Neuronal stem cell (in vitro differentiated cells): ENCODE data around the gene SHFL.

Experiments
- DNase-seq: peaks from one replicate; pipeline ENCODE4 v3.0.0-alpha.2; 2013; ENCODE audit warnings: low spot score
- H2AFZ ChIP-seq: one replicate; pipeline ENCODE4 v1.6.1; 2013; ENCODE audit warnings: mild to moderate bottlenecking, low read length, inconsistent platforms
- H2AK5ac ChIP-seq: 2 replicates; pipeline ENCODE4 v1.6.1; 2013; ENCODE audit warnings: low read depth, mild to moderate bottlenecking, inconsistent platforms, low read length, moderate library complexity, mixed read lengths
- H2BK120ac ChIP-seq: 2 replicates; pipeline ENCODE4 v1.6.1; 2013; ENCODE audit warnings: low read depth, mild to moderate bottlenecking, inconsistent platforms, low read length, moderate library complexity, mixed read lengths
- H2BK12ac ChIP-seq: one replicate; pipeline ENCODE4 v1.6.1; 2013; ENCODE audit warnings: low read length, inconsistent platforms
- H2BK15ac ChIP-seq: 2 replicates; pipeline ENCODE4 v1.6.1; 2013; ENCODE audit warnings: mild to moderate bottlenecking, low read length, inconsistent platforms, mixed read lengths
- H2BK5ac ChIP-seq: one replicate; pipeline ENCODE4 v1.6.1; 2013; ENCODE audit warnings: inconsistent platforms, mild to moderate bottlenecking, low read length, moderate library complexity
- H3K14ac ChIP-seq: one replicate; pipeline ENCODE4 v1.6.1; 2013; ENCODE audit warnings: low read length, inconsistent platforms
- H3K18ac ChIP-seq: 2 replicates; pipeline ENCODE4 v1.6.1; 2013; ENCODE audit warnings: low read length, inconsistent platforms
- H3K23ac ChIP-seq: 2 replicates; pipeline ENCODE4 v1.6.1; 2013; ENCODE audit warnings: low read depth, mild to moderate bottlenecking, mixed read lengths, low read length, inconsistent platforms; ENCODE audit not compliant: poor library complexity
- H3K27ac ChIP-seq: replicated peaks from 3 replicates; pipeline ENCODE4 v1.5.1; 2013; ENCODE audit warnings: low read length, inconsistent platforms
- H3K27me3 ChIP-seq, 3 experiments: 2 replicates each; pipeline ENCODE4 v1.6.1; 2013; ENCODE audit warnings: low read length in 3 of 3, mild to moderate bottlenecking in 2 of 3, inconsistent platforms in 1 of 3, low read depth in 1 of 3, mixed read lengths in 1 of 3, moderate library complexity in 1 of 3; ENCODE audit not compliant: control insufficient read depth in 3 of 3, insufficient read depth in 3 of 3
- H3K36me3 ChIP-seq, 2 donors: replicated peaks in 1 of 2; 2 replicates each; pipeline ENCODE4 v1.6.1; 2013; ENCODE audit warnings: low read length in 2 of 2; ENCODE audit not compliant: control insufficient read depth in 2 of 2, insufficient read depth in 2 of 2
- H3K4ac ChIP-seq: 2 replicates; pipeline ENCODE4 v1.6.1; 2013; ENCODE audit warnings: inconsistent platforms, mild to moderate bottlenecking, low read length, moderate library complexity
- H3K4me1 ChIP-seq, 2 donors: 1 replicate in 1 of 2; 2 replicates in 1 of 2; pipeline ENCODE4 v1.6.1; 2013; ENCODE audit warnings: low read length in 2 of 2, low read depth in 1 of 2; ENCODE audit not compliant: control insufficient read depth in 2 of 2, insufficient read depth in 1 of 2
- H3K4me2 ChIP-seq: one replicate; pipeline ENCODE4 v1.6.1; 2013; ENCODE audit warnings: mild to moderate bottlenecking, low read length, inconsistent platforms; ENCODE audit not compliant: insufficient read depth, poor library complexity, severe bottlenecking
- H3K4me3 ChIP-seq, 2 donors: 2 replicates each; pipeline ENCODE4 v1.5.1; 2013; ENCODE audit warnings: low read length in 2 of 2, mild to moderate bottlenecking in 2 of 2, inconsistent platforms in 1 of 2, moderate library complexity in 1 of 2
- H3K79me1 ChIP-seq: one replicate; pipeline ENCODE4 v1.6.1; 2013; ENCODE audit warnings: low read depth, mild to moderate bottlenecking, inconsistent platforms, low read length, moderate library complexity
- H3K9ac ChIP-seq: one replicate; pipeline ENCODE4 v1.6.1; 2013; ENCODE audit warnings: mild to moderate bottlenecking, low read depth, low read length, inconsistent platforms; ENCODE audit not compliant: poor library complexity
- H3K9me3 ChIP-seq, 2 donors: replicated peaks in 1 of 2; 2 replicates each; pipeline versions ENCODE3 to v1.6.1; 2013; ENCODE audit warnings: low read length in 2 of 2, mild to moderate bottlenecking in 2 of 2, inconsistent platforms in 1 of 2, low read depth in 1 of 2, mixed read lengths in 1 of 2, moderate library complexity in 1 of 2; ENCODE audit not compliant: control insufficient read depth in 2 of 2, insufficient read depth in 1 of 2
- H4K8ac ChIP-seq: one replicate; pipeline ENCODE4 v1.6.1; 2013; ENCODE audit warnings: low read depth, mild to moderate bottlenecking, inconsistent platforms, low read length, moderate library complexity
- H4K91ac ChIP-seq: one replicate; pipeline ENCODE4 v1.6.1; 2013; ENCODE audit warnings: low read length, low read depth, mild to moderate bottlenecking, inconsistent platforms; ENCODE audit not compliant: poor library complexity
- whole genome bisulfite sequencing, 2 donors: extraction: QIAGEN DNeasy Blood & Tissue Kit; methylation state at CpG; one replicate each; pipeline ENCODE4 v1.1.7; 2013; ENCODE audit warnings: missing lambda C conversion rate in 2 of 2, mixed read lengths in 1 of 2; ENCODE audit not compliant: insufficient read length in 2 of 2, insufficient replicate concordance in 1 of 2; ENCODE audit errors: extremely low coverage in 2 of 2; 5-methylcytosine and 5-hydroxymethylcytosine counted together

Gene SHFL

DNA sequence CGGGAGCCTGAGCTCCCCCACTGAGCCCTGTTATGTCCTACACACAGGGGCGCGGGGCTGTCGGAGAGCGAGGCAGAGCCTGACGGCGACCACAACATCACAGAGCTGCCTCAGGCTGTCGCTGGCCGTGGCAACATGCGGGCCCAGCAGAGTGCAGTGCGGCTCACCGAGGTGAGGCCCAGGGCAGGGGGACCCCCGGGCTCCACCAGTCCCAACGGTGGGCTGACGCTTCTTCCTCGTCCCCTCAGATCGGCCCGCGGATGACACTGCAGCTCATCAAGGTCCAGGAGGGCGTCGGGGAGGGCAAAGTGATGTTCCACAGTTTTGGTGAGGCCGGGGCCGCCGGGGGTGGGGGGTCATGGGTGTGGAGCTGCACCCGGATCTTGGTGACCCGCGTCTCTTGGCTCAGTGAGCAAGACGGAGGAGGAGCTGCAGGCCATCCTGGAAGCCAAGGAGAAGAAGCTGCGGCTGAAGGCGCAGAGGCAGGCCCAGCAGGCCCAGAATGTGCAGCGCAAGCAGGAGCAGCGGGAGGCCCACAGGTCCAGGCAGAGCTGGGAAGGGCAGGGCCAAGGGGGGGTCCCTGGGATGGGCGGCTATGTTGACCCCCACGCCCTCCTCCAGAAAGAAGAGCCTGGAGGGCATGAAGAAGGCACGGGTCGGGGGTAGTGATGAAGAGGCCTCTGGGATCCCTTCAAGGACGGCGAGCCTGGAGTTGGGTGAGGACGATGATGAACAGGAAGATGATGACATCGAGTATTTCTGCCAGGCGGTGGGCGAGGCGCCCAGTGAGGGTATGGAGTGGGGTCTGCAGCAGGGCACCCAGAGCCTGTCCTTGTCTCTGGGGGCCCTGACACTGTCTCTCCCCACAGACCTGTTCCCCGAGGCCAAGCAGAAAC, 24.2 kb downstream of the SHFL start:
- H3K27ac ChIP-seq: no peak overlapping the region
- H3K18ac ChIP-seq: no peak overlapping the region
- no peak overlapping the region for H3K14ac ChIP-seq
- no CpG with 5 or more reads among the region's 44 CpGs for WGBS, 2 donors
- H2BK12ac ChIP-seq: no peak overlapping the region
- H2AFZ ChIP-seq: no peak overlapping the region
- H2BK120ac ChIP-seq: no peak overlapping the region
- no peak for DNase-seq
- no peak overlapping the region for H2AK5ac ChIP-seq
- no peaks in the 10 kb centered on the region for H3K9me3 ChIP-seq
- peak overlapping the region; percentile 43 for H3K23ac ChIP-seq
- H3K4me2 ChIP-seq: no peak overlapping the region
- H3K4me1 ChIP-seq: peaks cover 9 to 11% of the 10 kb centered on the region in 2 donors
- H3K36me3 ChIP-seq: peaks cover 50 to 73% of the 10 kb centered on the region in 2 donors
- H4K8ac ChIP-seq: no peak overlapping the region
- no peaks in the 10 kb centered on the region for H3K27me3 ChIP-seq
- no peak overlapping the region for H3K4ac ChIP-seq
- peak overlapping the region; percentile 21 for H3K9ac ChIP-seq
- peaks cover 21% of the 10 kb centered on the region for H3K79me1 ChIP-seq
- no peak overlapping the region for H3K4me3 ChIP-seq
- H2BK15ac ChIP-seq: no peak overlapping the region
- H2BK5ac ChIP-seq: no peak overlapping the region
- H4K91ac ChIP-seq: no peak overlapping the region

DNA sequence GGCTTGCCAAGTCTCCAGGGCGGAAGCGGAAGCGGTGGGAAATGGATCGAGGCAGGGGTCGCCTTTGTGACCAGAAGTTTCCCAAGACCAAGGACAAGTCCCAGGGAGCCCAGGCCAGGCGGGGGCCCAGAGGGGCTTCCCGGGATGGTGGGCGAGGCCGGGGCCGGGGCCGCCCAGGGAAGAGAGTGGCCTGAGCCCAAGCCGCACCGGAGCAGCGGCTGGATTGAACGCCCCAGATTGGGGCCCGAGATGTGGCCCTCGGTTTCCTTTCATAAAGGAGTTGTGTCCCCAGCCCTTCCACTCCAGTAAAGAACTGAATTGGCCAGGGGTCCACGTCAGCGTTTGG, 24.8 kb downstream of the SHFL start:
- Histone ChIP-seq H2AK5ac (no peak overlapping the region), H3K18ac (no peak overlapping the region), H2BK5ac (no peak overlapping the region), H2BK15ac (no peak overlapping the region), H2BK120ac (no peak overlapping the region), H3K4ac (no peak overlapping the region), H4K8ac (no peak overlapping the region), H3K14ac (no peak overlapping the region), H3K79me1 (peaks cover 22% of the 10 kb centered on the region), H3K4me2 (no peak overlapping the region), H2AFZ (no peak overlapping the region), H2BK12ac (no peak overlapping the region), H3K27ac (no peak overlapping the region), H3K4me1 (peaks cover 4 to 6% of the 10 kb centered on the region in 2 donors), H3K36me3 (peaks cover 56 to 79% of the 10 kb centered on the region in 2 donors), H4K91ac (no peak overlapping the region), H3K9me3 (no peaks in the 10 kb centered on the region), H3K23ac (peak overlapping the region; percentile 43), H3K4me3 (no peak overlapping the region), H3K27me3 (no peaks in the 10 kb centered on the region), H3K9ac (no peak overlapping the region)
- no peak for DNase-seq
- no CpG with 5 or more reads among the region's 19 CpGs for WGBS, 2 donors

DNA sequence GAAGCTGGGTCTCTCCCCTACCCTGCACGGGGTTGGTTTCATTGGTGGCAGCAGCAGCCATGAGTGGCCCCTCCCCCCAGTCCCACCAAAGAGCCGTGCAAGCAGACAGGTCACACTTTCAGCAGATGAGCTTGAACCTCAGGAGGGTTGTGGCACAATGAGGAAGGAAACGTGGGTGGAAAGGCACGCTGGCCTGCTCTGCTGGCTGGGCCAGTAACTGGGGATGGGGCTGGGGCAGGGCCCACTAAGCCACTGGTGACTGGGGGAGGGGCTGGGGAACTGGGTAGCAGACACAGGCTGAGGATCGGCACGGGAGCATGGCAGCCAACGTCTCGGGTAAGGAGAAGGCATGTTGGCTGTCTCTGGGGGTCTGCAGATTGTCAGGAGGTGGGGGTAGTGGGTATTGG, 25.3 kb downstream of the SHFL start, which contains the start of gene P2RY11:
TSS of gene P2RY11 (plus strand) at position 289 of the 407 bp plus-strand sequence. CDS start at position 318, 29 bp downstream.
- no peak for DNase-seq
- Histone ChIP-seq H2BK12ac (no peak within 1 kb of the TSS), H3K27ac (no peak within 1 kb of the TSS), H3K36me3 (peaks cover 61 to 84% of the 10 kb centered on the region in 2 donors), H2AFZ (no peak within 1 kb of the TSS), H3K18ac (no peak within 1 kb of the TSS), H4K8ac (no peak within 1 kb of the TSS), H3K4me2 (no peak within 1 kb of the TSS), H3K14ac (no peak within 1 kb of the TSS), H2BK5ac (no peak within 1 kb of the TSS), H2BK15ac (no peak within 1 kb of the TSS), H3K27me3 (no peaks in the 10 kb centered on the region), H4K91ac (no peak within 1 kb of the TSS), H3K4me1 (peaks cover 4 to 6% of the 10 kb centered on the region in 2 donors), H3K79me1 (peaks cover 23% of the 10 kb centered on the region), H3K9ac (no peak within 1 kb of the TSS), H2AK5ac (no peak within 1 kb of the TSS), H3K23ac (peak within 1 kb of the TSS; percentile 43), H3K9me3 (no peaks in the 10 kb centered on the region), H3K4ac (no peak within 1 kb of the TSS), H3K4me3 (peak within 1 kb of the TSS in 1 of 2 donors; percentile 44), H2BK120ac (no peak within 1 kb of the TSS)
- no CpG with 5 or more reads among the region's 8 CpGs for WGBS, 2 donors

DNA sequence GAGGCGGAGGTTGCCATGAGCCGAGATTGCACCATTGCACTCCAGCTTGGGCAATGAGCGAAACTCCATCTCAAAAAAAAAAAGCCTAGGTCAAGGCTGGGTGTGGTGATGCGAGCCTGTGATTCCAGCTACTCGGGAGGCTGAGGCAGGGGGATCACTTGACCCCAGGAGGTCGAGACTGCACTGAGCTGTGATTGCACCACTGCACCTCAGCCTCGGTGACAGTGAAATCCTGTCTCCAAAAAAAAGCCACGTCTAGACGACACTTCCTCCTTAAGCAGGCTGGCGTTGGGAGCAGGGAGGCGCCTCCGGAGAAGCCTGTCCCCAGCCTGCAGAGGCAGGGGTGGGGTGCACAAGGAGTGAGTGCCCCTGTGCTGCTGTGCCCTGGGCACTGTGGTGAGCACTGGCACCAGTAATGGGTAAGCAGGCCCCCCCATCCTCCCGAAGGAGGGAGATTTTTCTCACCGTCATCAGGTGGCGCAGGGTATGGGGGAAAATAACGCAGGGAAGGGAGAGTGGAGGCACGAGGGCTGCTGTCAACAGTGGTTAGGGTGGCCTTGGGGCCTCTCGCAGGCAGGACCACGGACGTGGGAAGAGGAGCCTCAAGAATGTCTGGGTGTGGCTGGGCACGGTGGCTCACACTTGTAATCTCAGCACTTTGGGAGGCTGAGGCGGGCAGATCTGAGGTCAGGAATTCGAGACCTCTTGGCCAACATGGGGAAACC, 26.1 kb downstream of the SHFL start:
- no peak overlapping the region for H4K91ac ChIP-seq
- H3K27ac ChIP-seq: no peak overlapping the region
- peaks cover 68 to 89% of the 10 kb centered on the region in 2 donors for H3K36me3 ChIP-seq
- no peak overlapping the region for H3K4ac ChIP-seq
- no peak overlapping the region for H3K18ac ChIP-seq
- H2AK5ac ChIP-seq: no peak overlapping the region
- H3K27me3 ChIP-seq: no peaks in the 10 kb centered on the region
- H3K4me3 ChIP-seq: peak overlapping the region in 1 of 2 donors; percentile 44
- WGBS, 2 donors: no CpG with 5 or more reads among the region's 23 CpGs
- H3K9me3 ChIP-seq: no peaks in the 10 kb centered on the region
- no peak overlapping the region for H2BK15ac ChIP-seq
- no peak overlapping the region for H2BK120ac ChIP-seq
- no peak overlapping the region for H2BK12ac ChIP-seq
- DNase-seq: no peak
- H3K9ac ChIP-seq: no peak overlapping the region
- no peak overlapping the region for H2BK5ac ChIP-seq
- H4K8ac ChIP-seq: no peak overlapping the region
- H2AFZ ChIP-seq: no peak overlapping the region
- no peak overlapping the region for H3K4me2 ChIP-seq
- peaks cover under 1 to 3% of the 10 kb centered on the region in 2 donors for H3K4me1 ChIP-seq
- no peak overlapping the region for H3K14ac ChIP-seq
- H3K79me1 ChIP-seq: peaks cover 23% of the 10 kb centered on the region
- no peak overlapping the region for H3K23ac ChIP-seq
